Adrenal gland (tissue), 5 donors: ENCODE measurements around the gene IDH2.

Experiments
- CTCF ChIP-seq, 6 experiments: fragments of 450-650 bp in 4 of 6; fragments of 200-600 bp in 2 of 6; sonication (generic) in 1 of 6; IDR thresholded peaks; 1 replicate in 5 of 6; 2 replicates in 1 of 6; pipeline versions ENCODE4 v1.5.1 to v1.8.0; 2016 to 2021; ENCODE audit warnings: antibody characterized with exemption in 6 of 6, mild to moderate bottlenecking in 2 of 6, moderate library complexity in 1 of 6
- POLR2A ChIP-seq, 2 donors: fragments of 450-650 bp; IDR thresholded peaks; one replicate each; pipeline ENCODE4 v1.6.1; 2017; ENCODE audit warnings: antibody characterized with exemption in 2 of 2, mild to moderate bottlenecking in 2 of 2, moderate library complexity in 1 of 2
- donor health status: DM: no; HTN: no; CAD: no.

- TF ChIP-seq CTCF (IDR thresholded peaks at IDR 0.05): no peak
- no peak for TF ChIP-seq POLR2A (IDR thresholded peaks at IDR 0.05)
Observed at GRCh38 chr15:90099868-90100831, 2.1 kb downstream of the IDH2 start.
